NOMO-1 (cell line): Measurements from ENCODE around the gene SERBP1.
"Not testable (repeated sequence)": the region's sequence is repeated elsewhere in the genome, so short reads cannot be mapped to it uniquely, and the experiment has no call there.

Experiments used
- DNase-seq, 2 experiments: peaks; one replicate each; lab custom pipeline; 2025; ENCODE audit not compliant: unreplicated experiment in 2 of 2; lab: John Stamatoyannopoulos, UW

SERBP1 gene

GRCh38 chr1:67430358-67431155 lies at the start of gene SERBP1:
TSS of gene SERBP1 (minus strand) at chr1:67430402. CDS start at chr1:67430300, 102 bp downstream.
- DNase-seq = peak; percentile 96 to 97

GRCh38 chr1:67479146-67479891 lies 49.1 kb upstream of the SERBP1 start:
- DNase-seq = no peak

- no peak for DNase-seq
These were observed 46.7 kb upstream of the SERBP1 start for GRCh38 chr1:67476906-67477305.

GRCh38 chr1:67476006-67476482 lies 45.8 kb upstream of the SERBP1 start:
- no peak for DNase-seq

GRCh38 chr1:67472056-67472455 lies 41.9 kb upstream of the SERBP1 start:
- DNase-seq = no peak

- no peak for DNase-seq
These were observed 39.2 kb upstream of the SERBP1 start for GRCh38 chr1:67469431-67469830.

- no peak for DNase-seq
These were observed 38.0 kb upstream of the SERBP1 start for GRCh38 chr1:67468066-67468718.

- DNase-seq = no peak
These were observed 35.2 kb upstream of the SERBP1 start for GRCh38 chr1:67465375-67465774.

- DNase-seq = no peak
These were observed 34.5 kb upstream of the SERBP1 start for GRCh38 chr1:67464746-67465145.

- no peak for DNase-seq
These were observed 33.9 kb upstream of the SERBP1 start for GRCh38 chr1:67464058-67464457.

- no peak for DNase-seq
These were observed 33.2 kb upstream of the SERBP1 start for GRCh38 chr1:67463298-67463955.

GRCh38 chr1:67460676-67461500 lies 30.7 kb upstream of the SERBP1 start:
- DNase-seq = no peak

- no peak for DNase-seq
These were observed 28.9 kb upstream of the SERBP1 start for GRCh38 chr1:67459068-67459467.

- no peak for DNase-seq
These were observed 28.5 kb upstream of the SERBP1 start for GRCh38 chr1:67458663-67459062.

GRCh38 chr1:67457247-67457646 lies 27.0 kb upstream of the SERBP1 start:
- no peak for DNase-seq

- DNase-seq = no peak
These were observed 21.6 kb upstream of the SERBP1 start for GRCh38 chr1:67451815-67452214.

- no peak for DNase-seq
These were observed 21.2 kb upstream of the SERBP1 start for GRCh38 chr1:67451356-67451755.

- DNase-seq = no peak
These were observed 16.7 kb upstream of the SERBP1 start for GRCh38 chr1:67446893-67447292.

GRCh38 chr1:67446014-67446413 lies 15.8 kb upstream of the SERBP1 start:
- not testable (repeated sequence) for DNase-seq

- no peak for DNase-seq
These were observed 11.6 kb upstream of the SERBP1 start for GRCh38 chr1:67441739-67442281.
